Lung (tissue), 13 donors: ENCODE results near the gene NUDT13. TPM values are rescaled to one million over a fixed set of nuclear protein-coding genes. Genes with fewer than 3 reads are reported as not detected.

ENCODE experiments used
- ATAC-seq: fragments of 200-7000 bp; cut with Tn5 transposase; one replicate; pipeline ENCODE4 v1.9.1; 2020; ENCODE audit warnings: moderate number of reproducible peaks; ENCODE audit not compliant: insufficient read depth, low FRiP score
- DNase-seq, 3 donors: peaks; one replicate each; pipeline ENCODE4 v3.0.0-alpha.2; 2013 to 2017
- H3K27ac ChIP-seq, 2 donors: one replicate each; pipeline ENCODE4 v1.5.1; 2013; ENCODE audit warnings: mild to moderate bottlenecking in 2 of 2, moderate library complexity in 2 of 2, control low read depth in 1 of 2, inconsistent platforms in 1 of 2, low read depth in 1 of 2, low read length in 1 of 2
- H3K27me3 ChIP-seq, 3 donors: one replicate each; pipeline ENCODE4 v1.5.1; 2013; ENCODE audit warnings: low read length in 2 of 3; ENCODE audit not compliant: control insufficient read depth in 3 of 3, insufficient read depth in 3 of 3
- H3K36me3 ChIP-seq, 4 donors: one replicate each; pipeline ENCODE4 v1.5.1; 2013; ENCODE audit warnings: low read length in 4 of 4, mild to moderate bottlenecking in 1 of 4, moderate library complexity in 1 of 4; ENCODE audit not compliant: control insufficient read depth in 4 of 4, insufficient read depth in 4 of 4
- H3K4me1 ChIP-seq, 5 donors: one replicate each; pipeline ENCODE4 v1.5.1; 2013; ENCODE audit warnings: low read length in 5 of 5, mild to moderate bottlenecking in 2 of 5, moderate library complexity in 1 of 5; ENCODE audit not compliant: control insufficient read depth in 5 of 5, insufficient read depth in 5 of 5
- H3K4me3 ChIP-seq: one replicate; pipeline ENCODE4 v1.5.1; 2013; ENCODE audit warnings: mild to moderate bottlenecking, control low read depth, moderate library complexity
- H3K9ac ChIP-seq, 2 donors: one replicate each; pipeline ENCODE4 v1.5.1; 2013; ENCODE audit warnings: low read length in 2 of 2, control low read depth in 1 of 2; ENCODE audit not compliant: insufficient read depth in 1 of 2
- H3K9me3 ChIP-seq, 4 donors: one replicate each; pipeline ENCODE4 v1.5.1; 2013; ENCODE audit warnings: low read length in 3 of 4, mild to moderate bottlenecking in 1 of 4, moderate library complexity in 1 of 4; ENCODE audit not compliant: control insufficient read depth in 4 of 4, insufficient read depth in 3 of 4
- CTCF ChIP-seq: IDR thresholded peaks from 2 replicates; pipeline ENCODE4 v1.5.1; 2012; ENCODE audit warnings: mild to moderate bottlenecking; ENCODE audit errors: control extremely low read depth, extremely low read depth
- WGBS, 2 donors: extraction: QIAGEN DNeasy Blood & Tissue Kit; methylation state at CpG; one replicate each; pipeline ENCODE4 v1.1.7; 2013; 5-methylcytosine and 5-hydroxymethylcytosine counted together
- polyA plus RNA-seq, 2 donors: library from polyadenylated mRNA; stranded (reverse); fragments of 200-250 nt; gene quantifications; one replicate each; pipeline ENCODE4 v1.2.1, GENCODE V29; 2013
- small RNA-seq: library from RNA; depleted of rRNA; stranded (forward); fragments of <200 nt; gene quantifications from one replicate; pipeline ENCODE3, GENCODE V24; 2014; ENCODE audit warnings: low replicate concordance
- total RNA-seq, 2 donors: library from RNA; depleted of rRNA in 1 of 2; stranded (reverse); fragments of >200 nt in 1 of 2; gene quantifications; one replicate each; pipeline ENCODE4 v1.2.1, GENCODE V29; 2014 to 2021
- donor health status: control.
- donor health status: control.
- donor health status: Bipolar disorder and iron deficiency.
- donor health status: healthy.
- donor health status: DM: yes; HTN: yes; CAD: no.

NUDT13 gene
- total and polyA plus RNA-seq, 4 donors = 1.4 to 4.2 (median 3.1) TPM

GRCh38 chr10:73172867-73173266, 62.6 kb downstream of the NUDT13 start:
- DNase-seq (no peak), ATAC-seq (no peak)
- Histone ChIP-seq H3K36me3 (peaks cover 0 to 24% (median 3%) of the 10 kb centered on the region in 4 donors), H3K9me3 (no peaks in the 10 kb centered on the region), H3K4me3 (no peak overlapping the region), H3K27me3 (no peaks in the 10 kb centered on the region), H3K4me1 (peaks cover 0 to 6% (median 2%) of the 10 kb centered on the region in 5 donors), H3K9ac (no peak overlapping the region), H3K27ac (no peak overlapping the region)
- TF ChIP-seq CTCF = no peak

- peaks cover 2 to 25% (median 4%) of the 10 kb centered on the region in 4 donors for H3K36me3 ChIP-seq
- TF ChIP-seq CTCF = no peak
- H3K4me3 ChIP-seq = no peak overlapping the region
- no peaks in the 10 kb centered on the region for H3K9me3 ChIP-seq
- no peak overlapping the region for H3K9ac ChIP-seq
- no peak for ATAC-seq
- no peaks in the 10 kb centered on the region for H3K4me1 ChIP-seq
- no peak overlapping the region for H3K27ac ChIP-seq
- H3K27me3 ChIP-seq = no peaks in the 10 kb centered on the region
- no peak for DNase-seq
- 97 to 100% methylated on average over 1 of the region's 1 CpG for WGBS, 2 donors
Observed at GRCh38 chr10:73174148-73174925, 64.1 kb downstream of the NUDT13 start.

Small RNAs within 50 kb of the gene (small RNA-seq; reads per million reads assigned to genes)
- gene RF00019 (not detected), gene SNORA11F (2.1 reads per million, percentile 91 among the genes with 10 or more reads in this experiment)

Other genes starting within 250 kb of the NUDT13 start
- gene OIT3, start 216.7 kb upstream of the NUDT13 start, total RNA-seq = under 1 TPM; 0.28 to 0.49 TPM
- under 1 TPM in 1 of 2 donors, not detected in 1; 0.08 TPM for gene OIT3, start 216.7 kb upstream of the NUDT13 start, polyA plus RNA-seq
- gene PLA2G12B, start 155.6 kb upstream of the NUDT13 start, total RNA-seq = 1 to 10 TPM in 1 of 2 donors, under 1 TPM in 1; 0.68 to 2.0 TPM
- 1 to 10 TPM in 1 of 2 donors, under 1 TPM in 1; 0.15 to 2.3 TPM for gene PLA2G12B, start 155.6 kb upstream of the NUDT13 start, polyA plus RNA-seq
- gene P4HA1, start 13.6 kb upstream of the NUDT13 start, total RNA-seq = 10 to 100 TPM; 29.2 to 71.0 TPM
- gene P4HA1, start 13.6 kb upstream of the NUDT13 start, polyA plus RNA-seq = 10 to 100 TPM; 10.5 to 35.1 TPM
- 10 to 100 TPM; 19.2 to 29.5 TPM for gene ECD, start 57.6 kb downstream of the NUDT13 start, total RNA-seq
- gene ECD, start 57.6 kb downstream of the NUDT13 start, polyA plus RNA-seq = 10 to 100 TPM; 11.2 to 12.4 TPM
- gene FAM149B1, start 57.7 kb downstream of the NUDT13 start, total RNA-seq = 10 to 100 TPM; 19.0 to 35.9 TPM
- 10 to 100 TPM; 10.7 to 17.1 TPM for gene FAM149B1, start 57.7 kb downstream of the NUDT13 start, polyA plus RNA-seq
- gene DNAJC9, start 136.8 kb downstream of the NUDT13 start, total RNA-seq = 10 to 100 TPM; 12.7 to 21.0 TPM
- gene DNAJC9, start 136.8 kb downstream of the NUDT13 start, polyA plus RNA-seq = 10 to 100 TPM in 1 of 2 donors, 1 to 10 TPM in 1; 7.5 to 10.3 TPM
- gene MRPS16, start 142.2 kb downstream of the NUDT13 start, total RNA-seq = 10 to 100 TPM; 32.7 to 96.1 TPM
- 10 to 100 TPM; 61.4 to 65.3 TPM for gene MRPS16, start 142.2 kb downstream of the NUDT13 start, polyA plus RNA-seq
- 10 to 100 TPM; 11.2 to 17.2 TPM for gene CFAP70, start 248.4 kb downstream of the NUDT13 start, total RNA-seq
- gene CFAP70, start 248.4 kb downstream of the NUDT13 start, polyA plus RNA-seq = 1 to 10 TPM; 3.5 to 6.0 TPM